H9 (cell line): Measurements from ENCODE around the gene CRACDL. TPM values are rescaled to one million over a fixed set of nuclear protein-coding genes. Genes with fewer than 3 reads are reported as not detected.

Experiments
- DNase-seq: peaks from one replicate; pipeline ENCODE4 v3.0.0-alpha.2; 2017
- H2AFZ ChIP-seq: one replicate; pipeline ENCODE4 v1.6.1; 2013; ENCODE audit warnings: mild to moderate bottlenecking, low read length, control low read depth, moderate library complexity
- H2AK5ac ChIP-seq: 2 replicates; pipeline ENCODE4 v1.6.1; 2013; ENCODE audit warnings: low read length, control low read depth, mixed read lengths; ENCODE audit not compliant: insufficient read length
- H2BK120ac ChIP-seq: one replicate; pipeline ENCODE4 v1.6.1; 2013; ENCODE audit warnings: low read depth, mild to moderate bottlenecking, low read length, control low read depth, inconsistent platforms; ENCODE audit not compliant: poor library complexity, severe bottlenecking
- H2BK12ac ChIP-seq: 2 replicates; pipeline ENCODE4 v1.6.1; 2013; ENCODE audit warnings: low read length, control low read depth, mixed read lengths, low read depth; ENCODE audit not compliant: insufficient read length
- H2BK15ac ChIP-seq: 2 replicates; pipeline ENCODE4 v1.6.1; 2013; ENCODE audit warnings: low read depth, low read length, control low read depth
- H2BK20ac ChIP-seq: one replicate; pipeline ENCODE4 v1.6.1; 2013; ENCODE audit warnings: low read depth, mild to moderate bottlenecking, low read length, control low read depth, inconsistent platforms; ENCODE audit not compliant: poor library complexity, severe bottlenecking
- H2BK5ac ChIP-seq: 2 replicates; pipeline ENCODE4 v1.6.1; 2013; ENCODE audit warnings: low read length, control low read depth, mixed read lengths; ENCODE audit not compliant: insufficient read length
- H3K14ac ChIP-seq: 2 replicates; pipeline ENCODE4 v1.6.1; 2013; ENCODE audit warnings: low read length, control low read depth; ENCODE audit not compliant: insufficient read depth
- H3K18ac ChIP-seq: 2 replicates; pipeline ENCODE4 v1.6.1; 2013; ENCODE audit warnings: low read depth, mild to moderate bottlenecking, mixed read lengths, low read length, control low read depth; ENCODE audit not compliant: insufficient read length
- H3K23ac ChIP-seq: 2 replicates; pipeline ENCODE4 v1.6.1; 2013; ENCODE audit warnings: low read length, control low read depth, mixed read lengths, low read depth; ENCODE audit not compliant: insufficient read length
- H3K23me2 ChIP-seq: 2 replicates; pipeline ENCODE4 v1.6.1; 2013; ENCODE audit warnings: low read depth, mild to moderate bottlenecking, mixed read lengths, low read length, control low read depth; ENCODE audit not compliant: insufficient read length, poor library complexity, severe bottlenecking
- H3K27ac ChIP-seq: 2 replicates; pipeline ENCODE4 v1.5.1; 2013; ENCODE audit warnings: low read length, control low read depth, mixed read lengths, low read depth; ENCODE audit not compliant: insufficient read length
- H3K27me3 ChIP-seq: 2 replicates; pipeline ENCODE4 v1.6.1; 2013; ENCODE audit warnings: low read length, control low read depth, inconsistent platforms; ENCODE audit not compliant: insufficient read depth
- H3K4ac ChIP-seq: 2 replicates; pipeline ENCODE4 v1.6.1; 2013; ENCODE audit warnings: low read depth, mild to moderate bottlenecking, control low read depth, inconsistent platforms, low read length, moderate library complexity
- H3K4me1 ChIP-seq: 2 replicates; pipeline ENCODE4 v1.6.1; 2013; ENCODE audit warnings: low read length, control low read depth, inconsistent platforms; ENCODE audit not compliant: insufficient read depth
- H3K4me2 ChIP-seq: 2 replicates; pipeline ENCODE4 v1.6.1; 2013; ENCODE audit warnings: low read length, control low read depth, mixed read lengths; ENCODE audit not compliant: insufficient read length, insufficient read depth
- H3K56ac ChIP-seq: 2 replicates; pipeline ENCODE4 v1.6.1; 2013; ENCODE audit warnings: low read depth, mild to moderate bottlenecking, mixed read lengths, low read length, control low read depth; ENCODE audit not compliant: insufficient read length
- H3K79me1 ChIP-seq: 2 replicates; pipeline ENCODE4 v1.6.1; 2013; ENCODE audit warnings: low read depth, mild to moderate bottlenecking, moderate library complexity, low read length, control low read depth, inconsistent platforms; ENCODE audit not compliant: insufficient read depth, poor library complexity, severe bottlenecking
- H3K79me2 ChIP-seq: 2 replicates; pipeline ENCODE4 v1.6.1; 2013; ENCODE audit warnings: low read length, control low read depth, inconsistent platforms; ENCODE audit not compliant: insufficient read depth
- H3K9ac ChIP-seq: 2 replicates; pipeline ENCODE4 v1.6.1; 2013; ENCODE audit warnings: low read length, control low read depth, mixed read lengths; ENCODE audit not compliant: insufficient read length; ENCODE audit errors: extremely low read depth
- H3K9me3 ChIP-seq: one replicate; pipeline ENCODE4 v1.6.1; 2013; ENCODE audit warnings: low read depth, low read length, inconsistent platforms; ENCODE audit not compliant: control insufficient read depth
- H3T11ph ChIP-seq: one replicate; pipeline ENCODE4 v1.6.1; 2013; ENCODE audit warnings: mild to moderate bottlenecking, low read length, control low read depth, inconsistent platforms
- H4K20me1 ChIP-seq: one replicate; pipeline ENCODE4 v1.6.1; 2013; ENCODE audit not compliant: control insufficient read depth, insufficient read length, insufficient read depth
- H4K5ac ChIP-seq: 2 replicates; pipeline ENCODE4 v1.6.1; 2013; ENCODE audit warnings: low read depth, mild to moderate bottlenecking, mixed read lengths, low read length, control low read depth; ENCODE audit not compliant: insufficient read length
- H4K8ac ChIP-seq: replicated peaks from 2 replicates; pipeline ENCODE4 v1.6.1; 2013; ENCODE audit warnings: low read length, control low read depth, mixed read lengths, low read depth; ENCODE audit not compliant: insufficient read length
- H4K91ac ChIP-seq: 2 replicates; pipeline ENCODE4 v1.6.1; 2013; ENCODE audit warnings: low read depth, mild to moderate bottlenecking, moderate library complexity, mixed read lengths, low read length, control low read depth; ENCODE audit not compliant: insufficient read length
- H3K27ac Mint-ChIP-seq, 3 experiments: 2 replicates in 2 of 3; 3 replicates in 1 of 3; pipeline ENCODE4 v1.8.0; 2020 to 2021; ENCODE audit warnings: mixed read lengths in 3 of 3, mild to moderate bottlenecking in 1 of 3, moderate library complexity in 1 of 3
- H3K27me3 Mint-ChIP-seq: 2 replicates; pipeline ENCODE4 v1.8.0; 2021; ENCODE audit warnings: low read depth, mild to moderate bottlenecking, moderate library complexity, mixed read lengths
- H3K36me3 Mint-ChIP-seq, 3 experiments: 2 replicates in 2 of 3; 3 replicates in 1 of 3; pipeline ENCODE4 v1.8.0; 2020 to 2021; ENCODE audit warnings: low read depth in 3 of 3, mixed read lengths in 3 of 3; ENCODE audit not compliant: insufficient read depth in 1 of 3
- H3K4me1 Mint-ChIP-seq, 2 experiments: 2 replicates each; pipeline ENCODE4 v1.8.0; 2020; ENCODE audit warnings: mixed read lengths in 2 of 2
- H3K4me3 Mint-ChIP-seq, 2 experiments: 2 replicates in 1 of 2; 3 replicates in 1 of 2; pipeline ENCODE4 v1.8.0; 2020 to 2021; ENCODE audit warnings: mild to moderate bottlenecking in 2 of 2, mixed read lengths in 2 of 2, moderate library complexity in 1 of 2
- H3K9me3 Mint-ChIP-seq, 2 experiments: 2 replicates in 1 of 2; 3 replicates in 1 of 2; pipeline ENCODE4 v1.8.0; 2020; ENCODE audit warnings: mild to moderate bottlenecking in 2 of 2, mixed read lengths in 2 of 2, moderate library complexity in 1 of 2
- CTCF ChIP-seq: fragments of 200-600 bp; sonication (generic); conservative IDR thresholded peaks from 3 replicates; pipeline ENCODE4 v1.8.0; 2021; ENCODE audit warnings: antibody characterized with exemption, mild to moderate bottlenecking
- WGBS: extraction: QIAGEN DNeasy Blood & Tissue Kit; methylation state at CpG from one replicate; pipeline ENCODE4 v1.1.7; 2013; ENCODE audit warnings: missing lambda C conversion rate, low lambda C conversion rate, mixed read lengths; ENCODE audit not compliant: insufficient read length; ENCODE audit errors: extremely low coverage; 5-methylcytosine and 5-hydroxymethylcytosine counted together
- total RNA-seq: library from RNA; stranded (reverse); gene quantifications from 2 replicates; pipeline ENCODE4 v1.2.1, GENCODE V29; 2021

Gene CRACDL
- total RNA-seq, 1 experiment from 2014 or later, result 0.48 TPM

GRCh38 chr2:98769114-98769476 lies 166.9 kb downstream of the CRACDL start:
- Histone ChIP-seq H2BK120ac (no peak overlapping the region), H3T11ph (no peak overlapping the region), H2AFZ (no peak overlapping the region), H2BK15ac (no peak overlapping the region), H4K20me1 (peaks cover 2% of the 10 kb centered on the region), H3K56ac (no peak overlapping the region), H3K79me1 (no peaks in the 10 kb centered on the region), H3K9me3 (no peaks in the 10 kb centered on the region), H2BK5ac (no peak overlapping the region), H3K4me2 (no peak overlapping the region), H3K23me2 (no peaks in the 10 kb centered on the region), H3K18ac (no peak overlapping the region), H3K27ac (no peak overlapping the region), H4K5ac (no peak overlapping the region), H3K23ac (no peak overlapping the region), H3K4me1 (peaks cover 2% of the 10 kb centered on the region; the same call in 1 of the 2 replicates), H3K14ac (no peak overlapping the region), H4K91ac (no peak overlapping the region), H2AK5ac (no peak overlapping the region), H2BK12ac (no peak overlapping the region), H4K8ac (no peak overlapping the region), H3K27me3 (no peaks in the 10 kb centered on the region), H3K9ac (no peak overlapping the region), H3K79me2 (no peaks in the 10 kb centered on the region), H3K4ac (no peak overlapping the region), H2BK20ac (no peak overlapping the region)
- H3K4me1 Mint-ChIP-seq, result peaks cover 31 to 34% of the 10 kb centered on the region in 2 experiments
- no CpG with 5 or more reads among the region's 6 CpGs for WGBS
- TF ChIP-seq CTCF, result no peak
- H3K36me3 Mint-ChIP-seq, result no peaks in the 10 kb centered on the region
- H3K4me3 Mint-ChIP-seq, result no peak overlapping the region
- DNase-seq, result no peak
- H3K27ac Mint-ChIP-seq, result no peak overlapping the region
- peaks cover 5% of the 10 kb centered on the region for H3K27me3 Mint-ChIP-seq
- H3K9me3 Mint-ChIP-seq, result peaks cover 0 to 2% of the 10 kb centered on the region in 2 experiments; a peak in 1 of 5 replicates
